ENCODE measurements around the gene NR0B2. TPM values are rescaled to one million over a fixed set of nuclear protein-coding genes. Genes with fewer than 3 reads are reported as not detected.

The NR0B2 gene
- total and polyA plus RNA-seq, 2 of the 13 experiments (the other 11 are each of a cell fraction or from before 2014, with no cell fraction given): 72.5 to 133 TPM

DNA sequence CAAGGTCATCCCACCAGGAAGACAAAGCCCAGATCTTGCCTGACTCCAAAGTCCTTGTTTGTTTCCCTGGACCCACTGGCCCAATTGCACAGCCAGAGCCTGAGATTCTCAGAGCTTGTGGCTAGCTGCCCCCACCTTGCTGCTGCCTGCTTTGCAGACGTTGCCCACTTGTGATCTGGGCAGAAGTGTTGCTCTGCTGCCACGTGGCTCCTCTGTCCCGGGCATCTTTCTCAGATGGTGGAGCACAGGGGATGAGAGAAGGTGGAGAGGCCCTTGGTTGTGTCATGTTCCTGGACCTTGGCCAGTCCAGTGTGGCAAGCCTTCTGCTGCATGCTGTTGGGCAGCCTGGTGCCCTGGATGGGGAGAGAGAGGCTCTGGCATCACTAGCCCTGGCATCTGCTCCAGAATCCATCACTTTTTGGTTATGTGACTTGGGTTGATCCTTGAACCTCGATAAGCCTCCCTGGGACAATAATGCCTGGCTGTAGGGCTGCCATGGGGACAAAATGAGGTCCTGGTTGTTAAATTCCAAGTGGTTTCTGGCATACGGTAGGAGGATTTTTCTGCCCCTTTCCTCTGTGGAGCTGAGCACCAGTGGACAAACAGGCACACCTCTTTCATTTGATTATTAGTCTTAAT lies 1.5 kb upstream of the NR0B2 start (continued):
- TF ChIP-seq, protein P1, sequence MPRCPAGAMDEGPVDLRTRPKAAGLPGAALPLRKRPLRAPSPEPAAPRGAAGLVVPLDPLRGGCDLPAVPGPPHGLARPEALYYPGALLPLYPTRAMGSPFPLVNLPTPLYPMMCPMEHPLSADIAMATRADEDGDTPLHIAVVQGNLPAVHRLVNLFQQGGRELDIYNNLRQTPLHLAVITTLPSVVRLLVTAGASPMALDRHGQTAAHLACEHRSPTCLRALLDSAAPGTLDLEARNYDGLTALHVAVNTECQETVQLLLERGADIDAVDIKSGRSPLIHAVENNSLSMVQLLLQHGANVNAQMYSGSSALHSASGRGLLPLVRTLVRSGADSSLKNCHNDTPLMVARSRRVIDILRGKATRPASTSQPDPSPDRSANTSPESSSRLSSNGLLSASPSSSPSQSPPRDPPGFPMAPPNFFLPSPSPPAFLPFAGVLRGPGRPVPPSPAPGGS (CRISPR knock-in tag; IDR thresholded peaks at IDR 0.05): 0 out of 2 replicates have a peak, but pooled peaks have one; percentile 24
- TF ChIP-seq ZNF775 (CRISPR knock-in tag; IDR thresholded peaks at IDR 0.05; ENCODE audit: borderline replicate concordance) (no peak), ETV5 (CRISPR knock-in tag; IDR thresholded peaks at IDR 0.05; ENCODE audit: borderline replicate concordance) (peak; percentile 14; the same call in 1 of the 2 replicates), MIXL1 (CRISPR knock-in tag; IDR thresholded peaks at IDR 0.05) (no peak), ZNF724P (CRISPR knock-in tag; IDR thresholded peaks at IDR 0.05; ENCODE audit: borderline replicate concordance) (no peak), ZNF746 (CRISPR knock-in tag; IDR thresholded peaks at IDR 0.05) (no peak)
- TF ChIP-seq, protein P2, sequence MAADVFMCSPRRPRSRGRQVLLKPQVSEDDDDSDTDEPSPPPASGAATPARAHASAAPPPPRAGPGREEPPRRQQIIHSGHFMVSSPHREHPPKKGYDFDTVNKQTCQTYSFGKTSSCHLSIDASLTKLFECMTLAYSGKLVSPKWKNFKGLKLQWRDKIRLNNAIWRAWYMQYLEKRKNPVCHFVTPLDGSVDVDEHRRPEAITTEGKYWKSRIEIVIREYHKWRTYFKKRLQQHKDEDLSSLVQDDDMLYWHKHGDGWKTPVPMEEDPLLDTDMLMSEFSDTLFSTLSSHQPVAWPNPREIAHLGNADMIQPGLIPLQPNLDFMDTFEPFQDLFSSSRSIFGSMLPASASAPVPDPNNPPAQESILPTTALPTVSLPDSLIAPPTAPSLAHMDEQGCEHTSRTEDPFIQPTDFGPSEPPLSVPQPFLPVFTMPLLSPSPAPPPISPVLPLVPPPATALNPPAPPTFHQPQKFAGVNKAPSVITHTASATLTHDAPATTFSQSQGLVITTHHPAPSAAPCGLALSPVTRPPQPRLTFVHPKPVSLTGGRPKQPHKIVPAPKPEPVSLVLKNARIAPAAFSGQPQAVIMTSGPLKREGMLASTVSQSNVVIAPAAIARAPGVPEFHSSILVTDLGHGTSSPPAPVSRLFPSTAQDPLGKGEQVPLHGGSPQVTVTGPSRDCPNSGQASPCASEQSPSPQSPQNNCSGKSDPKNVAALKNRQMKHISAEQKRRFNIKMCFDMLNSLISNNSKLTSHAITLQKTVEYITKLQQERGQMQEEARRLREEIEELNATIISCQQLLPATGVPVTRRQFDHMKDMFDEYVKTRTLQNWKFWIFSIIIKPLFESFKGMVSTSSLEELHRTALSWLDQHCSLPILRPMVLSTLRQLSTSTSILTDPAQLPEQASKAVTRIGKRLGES (CRISPR knock-in tag; IDR thresholded peaks at IDR 0.05; ENCODE audit: borderline replicate concordance): no peak
- TF ChIP-seq, protein P3, sequence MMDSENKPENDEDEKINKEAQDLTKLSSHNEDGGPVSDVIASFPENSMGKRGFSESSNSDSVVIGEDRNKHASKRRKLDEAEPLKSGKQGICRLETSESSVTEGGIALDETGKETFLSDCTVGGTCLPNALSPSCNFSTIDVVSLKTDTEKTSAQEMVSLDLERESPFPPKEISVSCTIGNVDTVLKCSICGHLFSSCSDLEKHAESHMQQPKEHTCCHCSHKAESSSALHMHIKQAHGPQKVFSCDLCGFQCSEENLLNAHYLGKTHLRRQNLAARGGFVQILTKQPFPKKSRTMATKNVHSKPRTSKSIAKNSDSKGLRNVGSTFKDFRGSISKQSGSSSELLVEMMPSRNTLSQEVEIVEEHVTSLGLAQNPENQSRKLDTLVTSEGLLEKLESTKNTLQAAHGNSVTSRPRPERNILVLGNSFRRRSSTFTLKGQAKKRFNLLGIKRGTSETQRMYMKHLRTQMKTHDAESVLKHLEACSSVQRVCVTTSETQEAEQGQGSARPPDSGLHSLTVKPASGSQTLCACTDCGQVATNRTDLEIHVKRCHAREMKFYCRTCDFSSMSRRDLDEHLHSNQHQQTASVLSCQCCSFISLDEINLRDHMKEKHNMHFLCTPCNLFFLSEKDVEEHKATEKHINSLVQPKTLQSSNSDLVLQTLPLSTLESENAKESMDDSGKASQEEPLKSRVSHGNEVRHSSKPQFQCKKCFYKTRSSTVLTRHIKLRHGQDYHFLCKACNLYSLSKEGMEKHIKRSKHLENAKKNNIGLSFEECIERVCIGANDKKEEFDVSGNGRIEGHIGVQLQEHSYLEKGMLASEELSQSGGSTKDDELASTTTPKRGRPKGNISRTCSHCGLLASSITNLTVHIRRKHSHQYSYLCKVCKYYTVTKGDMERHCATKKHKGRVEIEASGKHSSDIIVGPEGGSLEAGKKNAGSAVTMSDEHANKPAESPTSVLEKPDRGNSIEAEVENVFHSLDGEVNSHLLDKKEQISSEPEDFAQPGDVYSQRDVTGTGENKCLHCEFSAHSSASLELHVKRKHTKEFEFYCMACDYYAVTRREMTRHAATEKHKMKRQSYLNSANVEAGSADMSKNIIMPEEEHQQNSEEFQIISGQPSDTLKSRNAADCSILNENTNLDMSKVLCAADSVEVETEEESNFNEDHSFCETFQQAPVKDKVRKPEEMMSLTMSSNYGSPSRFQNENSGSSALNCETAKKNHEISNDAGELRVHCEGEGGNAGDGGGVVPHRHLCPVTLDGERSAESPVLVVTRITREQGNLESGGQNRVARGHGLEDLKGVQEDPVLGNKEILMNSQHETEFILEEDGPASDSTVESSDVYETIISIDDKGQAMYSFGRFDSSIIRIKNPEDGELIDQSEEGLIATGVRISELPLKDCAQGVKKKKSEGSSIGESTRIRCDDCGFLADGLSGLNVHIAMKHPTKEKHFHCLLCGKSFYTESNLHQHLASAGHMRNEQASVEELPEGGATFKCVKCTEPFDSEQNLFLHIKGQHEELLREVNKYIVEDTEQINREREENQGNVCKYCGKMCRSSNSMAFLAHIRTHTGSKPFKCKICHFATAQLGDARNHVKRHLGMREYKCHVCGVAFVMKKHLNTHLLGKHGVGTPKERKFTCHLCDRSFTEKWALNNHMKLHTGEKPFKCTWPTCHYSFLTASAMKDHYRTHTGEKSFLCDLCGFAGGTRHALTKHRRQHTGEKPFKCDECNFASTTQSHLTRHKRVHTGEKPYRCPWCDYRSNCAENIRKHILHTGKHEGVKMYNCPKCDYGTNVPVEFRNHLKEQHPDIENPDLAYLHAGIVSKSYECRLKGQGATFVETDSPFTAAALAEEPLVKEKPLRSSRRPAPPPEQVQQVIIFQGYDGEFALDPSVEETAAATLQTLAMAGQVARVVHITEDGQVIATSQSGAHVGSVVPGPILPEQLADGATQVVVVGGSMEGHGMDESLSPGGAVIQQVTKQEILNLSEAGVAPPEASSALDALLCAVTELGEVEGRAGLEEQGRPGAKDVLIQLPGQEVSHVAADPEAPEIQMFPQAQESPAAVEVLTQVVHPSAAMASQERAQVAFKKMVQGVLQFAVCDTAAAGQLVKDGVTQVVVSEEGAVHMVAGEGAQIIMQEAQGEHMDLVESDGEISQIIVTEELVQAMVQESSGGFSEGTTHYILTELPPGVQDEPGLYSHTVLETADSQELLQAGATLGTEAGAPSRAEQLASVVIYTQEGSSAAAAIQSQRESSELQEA (CRISPR knock-in tag; IDR thresholded peaks at IDR 0.05; ENCODE audit: not compliant biosample characterization): no peak
- TF ChIP-seq, protein P4, sequence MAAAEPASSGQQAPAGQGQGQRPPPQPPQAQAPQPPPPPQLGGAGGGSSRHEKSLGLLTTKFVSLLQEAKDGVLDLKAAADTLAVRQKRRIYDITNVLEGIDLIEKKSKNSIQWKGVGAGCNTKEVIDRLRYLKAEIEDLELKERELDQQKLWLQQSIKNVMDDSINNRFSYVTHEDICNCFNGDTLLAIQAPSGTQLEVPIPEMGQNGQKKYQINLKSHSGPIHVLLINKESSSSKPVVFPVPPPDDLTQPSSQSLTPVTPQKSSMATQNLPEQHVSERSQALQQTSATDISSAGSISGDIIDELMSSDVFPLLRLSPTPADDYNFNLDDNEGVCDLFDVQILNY (CRISPR knock-in tag; conservative IDR thresholded peaks at IDR 0.05): no peak

Measured in HepG2 (cell line).